Measurements from ENCODE around the gene ZBED1.
"Not testable (repeated sequence)": the region's sequence is repeated elsewhere in the genome, so short reads cannot be mapped to it uniquely, and the experiment has no call there.

The ZBED1 gene

DNA sequence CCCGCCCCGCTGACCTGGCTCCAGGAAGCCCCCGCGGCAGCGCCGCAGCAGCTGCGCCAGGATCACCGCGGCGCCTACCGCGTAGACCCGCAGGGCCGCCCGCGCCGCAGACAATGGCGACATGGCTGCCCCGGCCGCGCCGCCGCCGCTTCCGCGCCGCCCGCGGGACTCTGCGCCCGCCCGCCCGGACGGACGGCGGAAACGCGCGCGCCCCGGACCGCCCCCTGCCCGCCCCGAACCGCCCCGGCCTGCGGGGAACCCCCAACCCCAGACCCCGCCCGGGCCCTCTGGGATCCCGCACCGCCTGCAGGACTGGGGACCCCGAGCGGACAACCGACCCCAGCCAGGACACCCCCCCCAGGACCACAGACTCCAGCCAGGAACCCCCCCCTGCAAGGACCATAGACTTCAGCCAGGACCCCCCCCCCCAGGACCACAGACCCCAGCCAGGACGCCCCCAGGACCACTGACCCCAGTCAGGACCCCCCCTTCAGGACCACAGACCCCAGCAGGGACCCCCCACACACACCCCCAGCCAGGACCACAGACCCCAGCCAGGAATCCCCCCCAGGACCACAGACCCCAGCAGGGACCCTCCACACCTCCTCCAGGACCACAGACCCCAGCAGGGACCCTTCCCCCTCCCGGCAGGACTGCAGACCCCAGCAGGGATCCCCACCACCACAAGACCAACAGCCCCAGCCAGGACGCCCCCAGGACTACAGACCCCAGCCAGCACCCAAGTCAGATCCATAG is at the start of gene ZBED1, which contains the start of gene DHRSX:
Gene ZBED1 (minus strand): TSS at position 174 of the 756 bp plus-strand sequence. CDS start 10,257 bp downstream, outside the sequence.
Gene DHRSX (minus strand): TSS at position 174 of the 756 bp plus-strand sequence. CDS start 51 bp downstream, at position 123.
- peak; percentile 80 for DNase-seq (ENCODE audit: low spot score)

GRCh38 chrX:2549876-2550275 is 49.1 kb upstream of the ZBED1 start:
- no peak for DNase-seq (ENCODE audit: low spot score)

- DNase-seq (ENCODE audit: low spot score): no peak
Measured at GRCh38 chrX:2548711-2549423, 48.1 kb upstream of the ZBED1 start.

DNA sequence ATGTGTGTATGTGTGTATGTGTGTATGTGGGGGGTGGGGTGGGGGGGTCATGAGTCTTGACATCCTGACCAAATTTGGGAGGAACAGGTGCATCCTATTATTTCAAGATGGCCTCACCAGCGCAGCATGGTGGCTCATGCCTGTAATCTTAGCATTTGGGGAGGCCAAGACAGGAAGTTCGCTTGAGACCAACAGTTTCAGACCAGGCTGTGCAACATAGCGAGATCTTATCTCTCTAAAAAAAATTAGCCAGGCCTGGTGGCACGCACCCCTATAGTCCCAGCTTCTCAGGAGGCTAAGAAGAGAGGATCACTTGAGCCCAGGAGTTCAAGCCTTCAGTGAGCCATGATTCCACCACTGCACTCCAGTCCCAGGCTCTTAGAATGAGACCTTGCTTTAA is 47.0 kb upstream of the ZBED1 start:
- no peak for DNase-seq (ENCODE audit: low spot score)

- DNase-seq (ENCODE audit: low spot score): no peak
Measured at GRCh38 chrX:2546496-2546895, 45.7 kb upstream of the ZBED1 start.

DNA sequence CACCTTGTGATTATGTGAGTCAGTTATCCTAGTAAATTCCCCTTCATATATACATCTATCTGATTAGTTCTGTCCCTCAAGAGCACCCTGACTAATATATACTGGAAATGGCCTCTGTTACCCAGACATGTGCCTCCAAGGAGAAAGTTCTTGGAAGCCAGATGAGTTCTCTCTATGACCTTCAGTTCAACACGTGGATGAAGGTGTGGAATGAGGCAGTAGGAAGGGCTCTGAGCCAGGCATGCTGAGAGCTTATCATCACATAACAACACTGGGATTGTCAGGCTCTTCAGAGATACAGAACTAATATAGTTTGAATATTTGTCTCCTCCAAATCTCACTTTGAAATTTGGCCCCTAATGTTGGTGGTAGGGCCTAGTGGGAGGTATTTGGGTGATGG is 44.4 kb upstream of the ZBED1 start:
- no peak for DNase-seq (ENCODE audit: low spot score)

DNA sequence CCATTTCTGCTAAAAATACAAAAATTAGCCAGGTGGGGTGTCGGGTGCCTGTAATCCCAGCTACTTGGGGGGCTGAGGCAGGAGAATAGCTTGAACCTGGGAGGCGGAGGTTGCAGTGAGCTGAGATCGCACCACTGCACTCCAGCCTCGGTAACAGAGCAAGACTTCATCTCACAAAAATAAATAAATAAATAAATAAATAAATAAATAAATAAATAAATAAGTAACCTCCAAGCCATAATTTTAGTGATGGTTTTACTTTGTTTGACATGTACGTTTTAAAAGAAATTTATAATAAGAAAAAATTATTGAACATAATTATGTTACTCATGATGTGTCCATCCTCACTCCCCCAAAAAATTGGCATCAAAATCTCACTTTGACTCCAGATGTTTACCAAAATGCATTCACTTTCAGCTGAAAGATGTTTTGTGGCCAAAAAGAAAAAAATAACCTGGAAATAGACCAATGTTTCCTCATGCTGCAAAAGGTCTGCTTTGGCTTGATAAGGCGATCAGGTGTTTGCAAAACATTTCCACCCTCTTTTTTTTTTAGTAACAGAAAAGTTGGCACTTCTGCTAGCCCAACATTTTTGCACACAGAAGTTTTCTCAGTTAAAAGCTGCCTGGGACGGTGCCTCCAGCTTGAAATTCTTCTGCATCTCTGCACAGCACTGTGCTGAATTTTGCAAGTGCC is 42.2 kb upstream of the ZBED1 start:
- DNase-seq (ENCODE audit: low spot score): no peak

- DNase-seq (ENCODE audit: low spot score): no peak
Measured at GRCh38 chrX:2541603-2542002, 40.8 kb upstream of the ZBED1 start.

- no peak for DNase-seq (ENCODE audit: low spot score)
Measured at GRCh38 chrX:2540426-2540947, 39.7 kb upstream of the ZBED1 start.

- no peak for DNase-seq (ENCODE audit: low spot score)
Measured at GRCh38 chrX:2539586-2539985, 38.8 kb upstream of the ZBED1 start.

DNA sequence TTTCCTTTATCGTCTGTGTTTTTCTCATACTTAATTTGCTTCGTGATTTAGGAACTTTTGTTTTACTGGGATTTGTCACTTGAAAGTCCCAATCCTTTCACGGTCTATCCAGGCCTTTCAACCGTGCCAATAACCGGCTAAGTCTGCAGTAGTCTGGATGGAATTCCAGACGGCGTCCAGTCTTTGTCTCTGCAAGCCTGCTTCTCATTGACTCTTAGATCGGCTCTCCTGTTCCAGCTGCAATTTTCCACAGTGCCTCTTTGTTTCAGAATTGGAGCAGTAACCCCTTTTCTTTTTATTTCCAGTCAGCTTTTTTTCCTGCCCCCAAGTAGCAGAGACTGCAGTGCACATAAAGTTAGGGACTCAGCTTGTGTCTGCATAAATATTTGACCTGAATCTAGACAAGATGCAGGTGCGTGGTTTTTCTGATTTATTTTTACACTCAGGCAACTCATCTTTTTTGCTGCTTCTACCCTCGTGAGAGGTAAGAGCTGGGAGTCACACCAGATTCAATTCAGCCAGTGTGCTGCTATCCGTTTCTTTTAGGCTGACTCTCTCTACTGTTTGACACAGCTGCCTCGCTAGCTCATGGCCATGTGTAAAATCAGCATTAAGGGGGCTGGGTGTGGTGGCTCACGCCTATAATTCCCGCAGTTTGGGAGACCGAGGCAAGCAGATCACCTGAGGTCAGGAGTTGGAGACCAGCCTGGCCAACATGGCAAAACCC is 37.4 kb upstream of the ZBED1 start:
- DNase-seq (ENCODE audit: low spot score): no peak

GRCh38 chrX:2536974-2537373 is 36.2 kb upstream of the ZBED1 start:
- no peak for DNase-seq (ENCODE audit: low spot score)

GRCh38 chrX:2536141-2536540 is 35.4 kb upstream of the ZBED1 start:
- no peak for DNase-seq (ENCODE audit: low spot score)

DNA sequence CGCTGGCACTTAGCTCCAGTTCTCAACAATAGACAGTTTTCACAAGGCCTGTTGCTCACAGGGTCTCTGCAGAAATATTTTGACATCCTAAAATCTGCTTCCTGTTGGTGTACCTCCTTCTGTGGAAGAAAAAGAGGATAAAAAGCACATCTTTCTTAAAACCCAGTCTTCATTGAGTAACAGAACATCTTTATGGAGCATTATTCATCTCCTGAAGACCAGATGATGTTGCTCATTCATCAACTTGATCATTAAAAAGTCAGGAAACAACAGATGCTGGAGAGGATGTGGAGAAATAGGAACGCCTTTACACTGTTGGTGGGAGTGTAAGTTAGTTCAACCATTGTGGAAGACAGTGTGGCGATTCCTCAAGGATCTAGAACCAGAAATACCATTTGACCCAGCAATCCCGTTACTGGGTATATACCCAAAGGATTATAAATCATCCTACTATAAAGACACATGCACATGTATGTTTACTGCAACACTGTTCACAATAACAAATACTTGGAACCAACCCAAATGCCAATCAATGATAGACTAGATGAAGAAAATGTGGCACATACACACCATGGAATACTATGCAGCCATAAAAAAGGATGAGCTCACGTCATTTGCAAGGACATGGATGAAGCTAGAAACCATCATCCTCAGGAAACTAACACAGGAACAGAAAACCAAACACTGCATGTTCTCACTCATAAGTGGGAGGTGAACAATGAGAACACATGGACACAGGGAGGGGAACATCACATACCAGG is 33.7 kb upstream of the ZBED1 start:
- not testable (repeated sequence) for DNase-seq (ENCODE audit: low spot score)

- no peak for DNase-seq (ENCODE audit: low spot score)
Measured at GRCh38 chrX:2533424-2533823, 32.6 kb upstream of the ZBED1 start.

DNA sequence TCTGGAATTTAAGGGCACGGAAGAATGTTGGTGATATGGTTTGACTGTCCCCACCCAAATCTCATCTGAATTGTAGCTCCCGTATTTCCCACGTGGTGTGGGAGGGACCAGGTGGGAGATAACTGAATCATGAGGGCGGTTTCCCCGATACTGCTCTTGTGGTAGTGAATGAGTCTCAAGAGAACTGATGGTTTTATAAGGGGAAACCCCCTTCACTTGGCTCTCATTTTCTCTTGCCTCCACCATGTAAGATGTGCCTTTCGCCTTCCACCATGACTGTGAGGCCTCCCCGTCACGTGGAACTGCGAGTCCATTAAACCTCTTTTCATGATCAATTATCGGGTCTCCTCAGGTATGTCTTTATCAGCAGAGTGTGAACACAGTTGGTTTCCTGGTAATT is 25.6 kb upstream of the ZBED1 start:
- DNase-seq (ENCODE audit: low spot score): no peak

GRCh38 chrX:2523911-2524310 is 23.1 kb upstream of the ZBED1 start:
- no peak for DNase-seq (ENCODE audit: low spot score)

- DNase-seq (ENCODE audit: low spot score): no peak
Measured at GRCh38 chrX:2521927-2522386, 21.2 kb upstream of the ZBED1 start.

- DNase-seq (ENCODE audit: low spot score): no peak
Measured at GRCh38 chrX:2521092-2521926, 20.5 kb upstream of the ZBED1 start.

- DNase-seq (ENCODE audit: low spot score): no peak
Measured at GRCh38 chrX:2520539-2520938, 19.8 kb upstream of the ZBED1 start.
